HG03097 (cell line): ENCODE data around the gene GOLGA8R.
"Not testable (repeated sequence)": the region's sequence is repeated elsewhere in the genome, so short reads cannot be mapped to it uniquely, and the experiment has no call there.

Source experiments
- ATAC-seq: cut with Tn5 transposase; IDR thresholded peaks from one replicate; pipeline ENCODE4 v1.9.1; 2021; ENCODE audit not compliant: unreplicated experiment, low FRiP score

GOLGA8R gene, protein sequence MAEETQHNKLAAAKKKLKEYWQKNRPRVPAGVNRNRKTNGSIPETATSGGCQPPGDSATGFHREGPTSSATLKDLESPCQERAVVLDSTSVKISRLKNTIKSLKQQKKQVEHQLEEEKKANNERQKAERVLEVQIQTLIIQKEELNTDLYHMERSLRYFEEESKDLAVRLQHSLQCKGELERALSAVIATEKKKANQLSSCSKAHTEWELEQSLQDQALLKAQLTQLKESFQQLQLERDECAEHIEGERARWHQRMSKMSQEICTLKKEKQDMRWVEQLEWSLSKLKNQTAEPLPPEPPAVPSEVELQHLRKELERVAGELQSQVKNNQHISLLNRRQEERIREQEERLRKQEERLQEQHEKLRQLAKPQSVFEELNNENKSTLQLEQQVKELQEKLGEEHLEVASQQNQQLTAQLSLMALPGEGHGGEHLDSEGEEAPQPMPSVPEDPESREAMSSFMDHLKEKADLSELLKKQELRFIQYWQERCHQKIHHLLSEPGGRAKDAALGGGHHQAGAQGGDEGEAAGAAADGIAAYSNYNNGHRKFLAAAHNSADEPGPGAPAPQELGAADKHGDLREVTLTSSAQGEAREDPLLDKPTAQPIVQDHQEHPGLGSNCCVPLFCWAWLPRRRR

GRCh38 chr15:30414160-30414559 is at the start of gene GOLGA8R:
GOLGA8R (minus strand) TSS chr15:30414260; CDS start chr15:30414162, 98 bp downstream.
- not testable (repeated sequence) for ATAC-seq

GRCh38 chr15:30463849-30464248 is 49.8 kb upstream of the GOLGA8R start:
- not testable (repeated sequence) for ATAC-seq

- not testable (repeated sequence) for ATAC-seq
Measured at GRCh38 chr15:30462176-30462575, 48.1 kb upstream of the GOLGA8R start.

DNA sequence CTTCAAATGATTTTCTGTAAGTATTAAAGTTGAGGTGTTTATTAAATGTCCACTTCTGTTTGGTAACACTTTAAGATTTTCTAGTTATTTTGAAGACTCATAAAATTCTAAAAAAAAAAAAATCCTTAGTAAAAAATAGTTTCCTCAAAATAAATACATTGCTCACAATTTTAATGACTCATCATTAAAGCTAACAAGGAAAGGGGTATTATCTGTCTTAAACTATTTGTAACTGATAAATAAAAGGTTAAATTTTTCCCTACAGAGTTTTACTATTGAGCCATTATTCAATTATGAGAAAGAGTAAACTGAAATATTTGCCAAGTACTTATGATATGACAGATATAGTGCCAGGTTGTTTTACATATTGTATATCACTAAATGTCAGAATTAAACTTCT is 38.6 kb upstream of the GOLGA8R start:
- not testable (repeated sequence) for ATAC-seq

DNA sequence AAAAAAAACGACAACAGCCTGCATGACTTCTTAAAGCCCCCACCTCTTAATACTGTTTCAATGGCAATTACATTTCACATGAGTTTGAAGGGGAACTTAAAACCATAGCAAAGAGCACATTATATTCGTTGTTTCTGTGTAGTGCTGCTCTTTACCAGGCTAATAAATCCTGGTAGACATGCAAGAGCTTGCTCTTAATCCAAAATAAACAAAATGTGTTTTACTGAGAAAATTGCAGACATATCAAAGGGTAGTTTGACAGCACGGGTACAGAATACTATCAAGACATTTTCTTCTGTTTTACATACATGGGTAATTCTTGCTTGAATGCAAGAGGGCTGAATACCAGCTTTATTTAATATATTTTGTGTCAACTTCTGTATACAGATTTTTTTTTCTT is 24.3 kb upstream of the GOLGA8R start:
- not testable (repeated sequence) for ATAC-seq

DNA sequence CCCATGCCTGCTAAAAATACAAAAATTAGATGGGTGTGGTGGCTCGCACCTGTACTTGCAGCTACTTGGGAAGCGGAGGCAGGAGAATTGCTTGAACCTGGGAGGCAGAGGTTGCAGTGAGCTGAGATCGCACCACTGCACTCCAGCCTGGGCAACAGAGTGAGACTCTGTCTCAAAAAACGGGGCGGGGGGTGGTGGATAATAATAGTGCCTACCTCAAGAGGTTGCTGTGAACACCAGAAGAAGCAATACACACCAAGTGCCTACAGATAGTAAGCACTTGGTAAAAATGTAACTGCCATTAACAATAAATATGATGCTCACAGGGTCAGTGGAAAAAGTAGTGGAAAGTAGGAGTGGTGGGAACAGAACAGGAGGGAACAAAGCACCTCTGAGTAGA is 21.8 kb upstream of the GOLGA8R start:
- ATAC-seq = not testable (repeated sequence)

- not testable (repeated sequence) for ATAC-seq
Measured at GRCh38 chr15:30420723-30421122, 6.7 kb upstream of the GOLGA8R start.

GRCh38 chr15:30407636-30408035 is 6.4 kb downstream of the GOLGA8R start:
- not testable (repeated sequence) for ATAC-seq

DNA sequence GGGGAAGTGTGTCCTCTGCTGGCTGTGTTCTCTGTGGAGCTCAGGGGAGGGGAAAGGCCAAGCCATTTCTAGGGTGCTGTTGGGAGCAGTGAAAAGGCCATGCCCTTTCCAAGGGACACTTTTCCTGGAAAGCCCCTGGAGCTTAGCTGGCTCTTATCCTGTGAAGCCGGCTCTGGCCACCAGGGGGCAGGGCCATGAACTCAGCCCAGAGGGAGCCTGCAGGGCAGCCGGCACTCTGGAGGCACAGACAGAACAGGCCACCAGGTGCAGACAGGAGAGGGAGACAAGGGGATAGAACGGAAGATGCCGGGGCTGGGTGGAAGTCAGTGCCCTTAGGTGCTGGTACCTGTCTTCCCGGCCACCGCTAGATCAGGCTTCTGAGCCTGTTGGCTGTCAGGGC is 15.1 kb downstream of the GOLGA8R start:
- ATAC-seq = not testable (repeated sequence)

GRCh38 chr15:30393664-30393991 is 20.4 kb downstream of the GOLGA8R start:
- ATAC-seq = not testable (repeated sequence)

- ATAC-seq = not testable (repeated sequence)
Measured at GRCh38 chr15:30392766-30393663, 21.0 kb downstream of the GOLGA8R start, which contains the start of gene CHRFAM7A. CHRFAM7A (minus strand) TSS chr15:30393540; CDS start chr15:30383351, 10,189 bp downstream.

DNA sequence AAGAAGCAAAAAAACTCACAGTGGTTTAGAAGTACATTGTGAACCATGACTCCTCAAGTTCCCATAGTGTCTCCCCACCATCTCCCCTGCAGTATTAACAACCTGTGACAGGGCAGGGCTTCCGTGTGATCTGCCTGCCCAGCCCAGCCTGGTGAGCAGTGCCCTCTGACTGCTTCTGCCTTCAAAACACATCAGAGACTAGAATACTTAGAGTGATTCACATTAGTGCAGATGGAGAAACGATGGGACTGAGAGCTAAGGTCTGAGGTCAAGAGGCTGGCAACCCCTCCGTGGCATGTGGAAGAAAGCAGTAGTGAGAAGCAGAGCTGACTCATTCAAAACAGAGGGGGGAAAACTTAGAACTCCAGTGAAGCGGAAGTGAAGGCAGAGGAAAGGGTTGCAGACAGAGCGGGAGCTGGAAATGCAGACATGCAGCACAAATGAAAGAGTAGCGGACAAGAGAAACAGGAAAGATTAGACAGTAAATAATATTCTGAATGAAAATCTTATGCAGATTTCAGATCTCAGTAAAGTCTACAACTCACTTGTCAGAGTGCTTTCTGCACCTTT is 27.7 kb downstream of the GOLGA8R start:
- ATAC-seq = not testable (repeated sequence)

- ATAC-seq = not testable (repeated sequence)
Measured at GRCh38 chr15:30377082-30377413, 37.0 kb downstream of the GOLGA8R start.

DNA sequence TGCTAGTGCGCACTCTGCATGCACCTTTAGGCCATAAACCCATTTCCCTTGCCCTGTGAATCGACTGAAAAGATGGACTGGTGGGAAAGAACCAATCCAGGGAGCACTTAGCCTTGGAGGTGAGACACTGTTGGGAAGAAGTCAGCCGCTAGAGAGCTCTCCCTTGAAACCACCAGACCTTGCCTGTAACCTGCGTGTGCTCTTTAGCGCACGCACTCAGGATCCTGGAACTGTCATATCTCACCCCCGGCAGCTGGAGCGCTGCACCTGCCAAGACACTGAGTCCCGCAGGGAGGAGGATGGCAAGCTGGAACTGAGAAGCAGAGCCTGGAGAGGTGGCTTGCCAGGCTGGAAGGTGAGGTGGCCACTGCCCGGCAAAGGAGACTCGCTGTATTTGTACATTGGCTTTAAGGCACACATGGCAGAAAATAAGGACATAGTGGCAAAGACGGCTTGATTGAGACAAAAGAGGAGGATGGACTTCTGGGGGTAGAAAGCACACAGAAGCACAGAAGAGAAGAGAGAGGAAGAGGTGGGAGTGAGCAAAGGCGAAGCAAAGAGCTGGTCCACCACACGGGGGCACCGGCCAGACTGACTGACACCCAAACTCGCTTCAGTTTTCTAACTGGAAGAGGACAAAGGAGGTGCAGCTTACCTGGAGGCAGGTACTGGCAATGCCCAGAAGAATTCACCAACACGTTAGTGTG is 37.5 kb downstream of the GOLGA8R start:
- not testable (repeated sequence) for ATAC-seq

DNA sequence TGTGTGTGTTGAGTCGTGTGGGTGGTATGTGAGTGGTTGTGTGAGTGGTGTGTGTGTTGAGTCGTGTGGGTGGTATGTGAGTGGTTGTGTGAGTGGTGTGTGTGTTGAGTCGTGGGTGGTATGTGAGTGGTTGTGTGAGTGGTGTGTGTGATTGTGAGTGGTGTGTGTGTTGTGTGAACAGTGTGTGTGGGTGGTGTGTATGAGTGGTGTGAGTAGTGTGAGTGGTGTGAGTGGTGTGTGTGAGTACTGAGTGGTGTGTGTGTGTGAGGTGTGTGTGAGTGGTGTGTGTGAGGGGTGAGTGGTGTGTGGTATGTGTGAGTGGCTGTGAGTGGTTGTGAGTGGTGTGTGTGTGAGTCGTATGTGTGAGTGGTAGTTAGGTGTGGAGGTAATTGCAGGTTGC is 38.2 kb downstream of the GOLGA8R start:
- ATAC-seq = not testable (repeated sequence)

DNA sequence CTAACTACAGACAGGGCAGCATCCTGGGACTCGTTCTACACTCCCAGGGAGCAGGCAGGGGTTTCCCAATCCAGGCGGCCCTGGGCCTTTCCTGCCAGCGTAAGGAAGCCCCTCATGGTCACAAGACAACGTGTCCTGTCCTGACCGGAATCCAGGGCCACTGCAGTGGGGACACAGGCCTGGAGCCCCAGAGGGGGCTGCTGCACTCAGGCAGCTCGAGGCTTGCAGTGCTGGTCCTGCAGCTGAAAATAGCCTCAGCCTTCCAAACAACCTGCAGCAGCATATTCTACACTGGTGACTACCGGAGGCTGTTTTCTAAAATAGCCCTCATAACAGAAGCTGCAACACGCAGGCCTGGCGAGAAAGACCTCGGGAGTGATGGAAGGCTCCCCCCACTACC is 39.2 kb downstream of the GOLGA8R start:
- ATAC-seq = not testable (repeated sequence)

- ATAC-seq = not testable (repeated sequence)
Measured at GRCh38 chr15:30368271-30368670, 45.8 kb downstream of the GOLGA8R start.

- not testable (repeated sequence) for ATAC-seq
Measured at GRCh38 chr15:30367246-30367645, 46.8 kb downstream of the GOLGA8R start.

DNA sequence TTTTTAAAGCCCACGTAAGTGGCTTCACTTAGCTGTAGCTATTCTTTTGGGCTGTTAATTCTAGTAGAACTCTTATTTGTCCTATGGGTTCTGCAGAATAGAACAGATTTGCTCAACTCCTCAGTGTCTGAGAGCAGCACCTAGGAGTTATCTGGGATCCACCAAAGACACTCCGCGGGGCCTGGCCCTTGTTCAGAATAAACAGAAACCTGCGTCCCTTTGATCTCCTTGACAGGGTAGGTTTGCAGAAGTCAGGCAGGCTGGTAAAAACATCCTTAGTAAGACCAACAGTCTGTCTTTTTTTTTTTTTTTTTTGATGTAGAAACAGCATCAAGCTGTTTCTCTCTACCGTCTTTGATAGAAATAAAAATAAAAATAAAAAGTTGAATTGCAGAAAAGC is 52.7 kb downstream of the GOLGA8R start:
- not testable (repeated sequence) for ATAC-seq

DNA sequence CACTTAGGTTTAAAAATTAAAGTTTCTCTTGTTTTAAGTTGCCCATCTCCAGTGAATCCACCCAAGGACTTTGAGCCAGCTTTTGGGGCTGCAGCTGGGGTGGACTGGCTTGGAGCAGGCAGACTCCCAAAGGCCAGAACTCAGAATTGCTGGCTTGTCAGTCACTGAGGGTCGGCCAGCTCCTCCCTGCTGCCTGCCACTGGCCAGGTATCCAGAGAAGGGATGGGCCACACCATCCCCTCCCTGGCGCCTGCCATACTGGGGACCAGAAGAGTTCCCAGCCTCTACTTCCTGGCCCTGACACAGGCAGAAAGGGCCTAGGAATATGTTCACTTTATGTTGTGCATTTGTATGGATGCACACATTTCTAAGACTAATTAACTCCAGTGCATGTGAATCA is 53.1 kb downstream of the GOLGA8R start:
- ATAC-seq = not testable (repeated sequence)
